Measurements from ENCODE around the gene PCDHGB1.

- TF ChIP-seq CTCF (IDR thresholded peaks at IDR 0.05 in 2 of 3, conservative IDR thresholded peaks at IDR 0.05 in 1 of 3; ENCODE audit: borderline replicate concordance in 1 of 3, insufficient read depth in 1 of 3, low read depth in 2 of 3, low read length in 2 of 3), result no peak
- no peak for TF ChIP-seq EGR1 (IDR thresholded peaks at IDR 0.05; ENCODE audit: low read depth)
- no peak for TF ChIP-seq EZH2 (IDR thresholded peaks at IDR 0.05)
- TF ChIP-seq REST (IDR thresholded peaks at IDR 0.05; ENCODE audit: low read depth), result no peak
- no peak for TF ChIP-seq ZBTB33 (IDR thresholded peaks at IDR 0.05; ENCODE audit: extremely low read depth, insufficient replicate concordance, low read length)
- TF ChIP-seq ATF3 (IDR thresholded peaks at IDR 0.05), result no peak
- no peak for TF ChIP-seq RAD21 (IDR thresholded peaks at IDR 0.05; ENCODE audit: low read depth)
- no peak for TF ChIP-seq POLR2AphosphoS5 (IDR thresholded peaks at IDR 0.05; ENCODE audit: low read depth, low read length)
- TF ChIP-seq SIN3A (IDR thresholded peaks at IDR 0.05; ENCODE audit: low read depth), result no peak
These were observed 7.1 kb downstream of the PCDHGB1 start for GRCh38 chr5:141356950-141357349.
